ENCODE measurements around the gene SURF4.

DNA sequence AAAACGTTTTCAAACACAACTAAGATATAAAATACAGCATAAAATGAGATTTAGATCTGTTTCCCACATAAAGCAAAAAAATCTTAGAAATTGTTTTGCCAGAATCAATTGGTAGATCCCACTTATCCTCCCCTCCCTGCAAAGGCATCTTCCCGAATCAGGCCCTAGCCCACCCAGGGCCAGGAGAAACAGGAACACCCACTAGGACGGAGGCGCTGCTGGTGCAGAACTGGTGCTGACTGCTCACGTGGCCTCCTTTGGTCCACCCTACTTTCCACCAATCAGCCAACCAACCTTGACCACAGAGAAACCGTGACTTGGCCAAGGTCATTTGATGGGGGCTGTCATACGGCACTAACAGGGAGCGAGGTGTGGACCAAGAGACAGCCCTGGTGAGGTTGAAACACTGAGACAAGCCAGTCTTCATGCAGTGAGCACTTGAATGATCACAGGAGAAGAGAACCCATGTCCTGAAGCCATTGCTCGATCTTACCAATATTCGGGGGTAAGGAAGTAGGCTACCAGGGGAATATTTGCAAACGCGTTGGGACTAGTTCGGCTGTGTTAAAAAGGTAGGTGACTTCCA is 14.3 kb downstream of the SURF4 start:
- TF ChIP-seq, protein P1, sequence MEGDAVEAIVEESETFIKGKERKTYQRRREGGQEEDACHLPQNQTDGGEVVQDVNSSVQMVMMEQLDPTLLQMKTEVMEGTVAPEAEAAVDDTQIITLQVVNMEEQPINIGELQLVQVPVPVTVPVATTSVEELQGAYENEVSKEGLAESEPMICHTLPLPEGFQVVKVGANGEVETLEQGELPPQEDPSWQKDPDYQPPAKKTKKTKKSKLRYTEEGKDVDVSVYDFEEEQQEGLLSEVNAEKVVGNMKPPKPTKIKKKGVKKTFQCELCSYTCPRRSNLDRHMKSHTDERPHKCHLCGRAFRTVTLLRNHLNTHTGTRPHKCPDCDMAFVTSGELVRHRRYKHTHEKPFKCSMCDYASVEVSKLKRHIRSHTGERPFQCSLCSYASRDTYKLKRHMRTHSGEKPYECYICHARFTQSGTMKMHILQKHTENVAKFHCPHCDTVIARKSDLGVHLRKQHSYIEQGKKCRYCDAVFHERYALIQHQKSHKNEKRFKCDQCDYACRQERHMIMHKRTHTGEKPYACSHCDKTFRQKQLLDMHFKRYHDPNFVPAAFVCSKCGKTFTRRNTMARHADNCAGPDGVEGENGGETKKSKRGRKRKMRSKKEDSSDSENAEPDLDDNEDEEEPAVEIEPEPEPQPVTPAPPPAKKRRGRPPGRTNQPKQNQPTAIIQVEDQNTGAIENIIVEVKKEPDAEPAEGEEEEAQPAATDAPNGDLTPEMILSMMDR (IDR thresholded peaks at IDR 0.05), result no peak
- no peak for TF ChIP-seq PREB (CRISPR knock-in tag; IDR thresholded peaks at IDR 0.05; ENCODE audit: borderline replicate concordance)
- TF ChIP-seq, protein P2, sequence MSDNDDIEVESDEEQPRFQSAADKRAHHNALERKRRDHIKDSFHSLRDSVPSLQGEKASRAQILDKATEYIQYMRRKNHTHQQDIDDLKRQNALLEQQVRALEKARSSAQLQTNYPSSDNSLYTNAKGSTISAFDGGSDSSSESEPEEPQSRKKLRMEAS (CRISPR knock-in tag; IDR thresholded peaks at IDR 0.05), result no peak
- TF ChIP-seq GABPB1 (CRISPR knock-in tag; IDR thresholded peaks at IDR 0.05), result no peak
- no peak for TF ChIP-seq ESRRA (CRISPR knock-in tag; IDR thresholded peaks at IDR 0.05; ENCODE audit: borderline replicate concordance)
- TF ChIP-seq ZNF263 (CRISPR knock-in tag; IDR thresholded peaks at IDR 0.05; ENCODE audit: low read depth), result no peak
- no peak for TF ChIP-seq CREB1 (CRISPR knock-in tag; IDR thresholded peaks at IDR 0.05)
- no peak for TF ChIP-seq ELF4 (CRISPR knock-in tag; IDR thresholded peaks at IDR 0.05; ENCODE audit: low read depth)
- TF ChIP-seq, protein P3, sequence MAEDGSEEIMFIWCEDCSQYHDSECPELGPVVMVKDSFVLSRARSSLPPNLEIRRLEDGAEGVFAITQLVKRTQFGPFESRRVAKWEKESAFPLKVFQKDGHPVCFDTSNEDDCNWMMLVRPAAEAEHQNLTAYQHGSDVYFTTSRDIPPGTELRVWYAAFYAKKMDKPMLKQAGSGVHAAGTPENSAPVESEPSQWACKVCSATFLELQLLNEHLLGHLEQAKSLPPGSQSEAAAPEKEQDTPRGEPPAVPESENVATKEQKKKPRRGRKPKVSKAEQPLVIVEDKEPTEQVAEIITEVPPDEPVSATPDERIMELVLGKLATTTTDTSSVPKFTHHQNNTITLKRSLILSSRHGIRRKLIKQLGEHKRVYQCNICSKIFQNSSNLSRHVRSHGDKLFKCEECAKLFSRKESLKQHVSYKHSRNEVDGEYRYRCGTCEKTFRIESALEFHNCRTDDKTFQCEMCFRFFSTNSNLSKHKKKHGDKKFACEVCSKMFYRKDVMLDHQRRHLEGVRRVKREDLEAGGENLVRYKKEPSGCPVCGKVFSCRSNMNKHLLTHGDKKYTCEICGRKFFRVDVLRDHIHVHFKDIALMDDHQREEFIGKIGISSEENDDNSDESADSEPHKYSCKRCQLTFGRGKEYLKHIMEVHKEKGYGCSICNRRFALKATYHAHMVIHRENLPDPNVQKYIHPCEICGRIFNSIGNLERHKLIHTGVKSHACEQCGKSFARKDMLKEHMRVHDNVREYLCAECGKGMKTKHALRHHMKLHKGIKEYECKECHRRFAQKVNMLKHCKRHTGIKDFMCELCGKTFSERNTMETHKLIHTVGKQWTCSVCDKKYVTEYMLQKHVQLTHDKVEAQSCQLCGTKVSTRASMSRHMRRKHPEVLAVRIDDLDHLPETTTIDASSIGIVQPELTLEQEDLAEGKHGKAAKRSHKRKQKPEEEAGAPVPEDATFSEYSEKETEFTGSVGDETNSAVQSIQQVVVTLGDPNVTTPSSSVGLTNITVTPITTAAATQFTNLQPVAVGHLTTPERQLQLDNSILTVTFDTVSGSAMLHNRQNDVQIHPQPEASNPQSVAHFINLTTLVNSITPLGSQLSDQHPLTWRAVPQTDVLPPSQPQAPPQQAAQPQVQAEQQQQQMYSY (CRISPR knock-in tag; IDR thresholded peaks at IDR 0.05), result no peak
